Suppressor macrophage treated with lipopolysaccharide for 1 hour (primary cell): Measurements from ENCODE around the gene DTNB.
"Not testable (repeated sequence)": the region's sequence is repeated elsewhere in the genome, so short reads cannot be mapped to it uniquely, and the experiment has no call there.

Source experiments
- DNase-seq, 3 donors: peaks; one replicate each; pipeline ENCODE4 v3.0.0-alpha.2; 2020 to 2022

DTNB gene

GRCh38 chr2:25620711-25621110 lies 52.7 kb downstream of the DTNB start:
- no peak for DNase-seq

DNA sequence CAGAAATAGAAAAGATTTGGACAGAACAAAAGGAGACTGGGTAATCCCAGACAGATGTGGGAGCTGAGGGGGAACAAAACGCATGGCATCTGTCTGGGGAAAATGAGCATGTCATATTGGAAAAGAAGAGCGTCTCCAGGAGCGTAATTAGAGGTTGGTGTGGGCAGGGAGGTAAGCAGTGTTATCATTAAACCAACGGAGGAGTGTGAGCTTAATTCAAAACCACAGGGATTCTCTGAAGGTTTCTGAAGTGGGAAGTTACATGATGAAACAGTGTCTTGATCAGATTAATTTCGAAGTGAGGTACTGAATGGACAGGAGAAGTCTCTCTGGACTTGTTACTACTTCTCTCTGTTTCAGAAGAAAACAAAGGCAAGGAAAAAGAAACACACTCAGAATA lies 53.3 kb downstream of the DTNB start:
- no peak for DNase-seq

DNA sequence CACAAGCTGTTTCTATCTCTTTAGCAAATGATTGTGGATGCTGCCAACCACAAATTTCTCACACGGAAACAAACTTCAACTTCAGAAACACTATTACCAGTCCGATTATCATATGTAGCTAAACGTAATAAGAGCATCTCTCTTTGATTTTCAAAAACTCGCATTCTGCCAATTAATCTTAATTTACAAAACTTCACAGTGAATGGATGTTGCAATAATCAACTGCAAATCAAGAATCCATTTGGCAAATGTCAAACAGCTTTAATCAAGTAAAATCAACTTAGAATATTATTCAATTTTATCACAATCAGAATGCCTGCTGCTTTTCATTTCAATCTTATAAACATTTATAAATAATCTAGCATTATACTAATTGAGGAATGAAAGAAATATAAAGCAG lies 54.2 kb downstream of the DTNB start:
- DNase-seq = no peak

DNA sequence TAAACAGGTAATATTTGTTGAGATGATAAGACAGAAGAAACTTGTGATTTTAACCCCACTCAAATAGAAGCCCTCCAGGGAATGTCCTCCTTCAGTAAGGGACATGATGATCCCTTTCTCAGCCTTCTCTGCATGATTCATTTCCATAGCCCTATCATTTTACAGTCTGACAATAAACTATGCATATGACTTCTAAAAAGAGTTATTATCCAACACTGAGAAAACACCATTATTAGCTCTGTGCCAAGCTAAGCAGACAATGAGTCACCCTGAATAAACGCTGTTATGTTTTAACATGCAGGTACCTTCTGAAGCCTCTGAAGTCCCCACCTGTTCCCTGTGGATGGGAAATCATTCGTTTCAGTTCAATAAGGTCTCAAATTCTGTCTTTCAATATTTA lies 54.7 kb downstream of the DTNB start:
- DNase-seq = no peak

- no peak for DNase-seq
Measured at GRCh38 chr2:25617948-25618646, 55.3 kb downstream of the DTNB start.

DNA sequence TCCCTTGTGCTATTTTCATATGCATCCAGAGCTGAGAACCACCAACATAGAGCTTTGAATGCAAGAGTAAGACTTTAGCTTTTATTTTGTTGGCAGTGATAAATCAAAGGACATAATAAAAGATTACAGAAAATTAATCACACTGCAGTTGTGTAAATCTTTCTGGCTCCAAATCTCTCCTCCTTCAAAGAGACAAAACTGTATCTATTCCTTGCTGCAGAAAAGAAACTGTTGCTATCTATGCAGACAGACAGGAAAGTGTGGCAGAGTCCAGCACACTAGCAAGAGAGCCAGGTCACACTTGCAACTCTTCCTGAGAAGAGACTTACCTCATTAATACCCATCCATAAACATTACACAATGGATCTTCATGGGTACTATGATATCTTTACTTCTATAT lies 57.5 kb downstream of the DTNB start:
- no peak for DNase-seq

GRCh38 chr2:25615386-25615785 lies 58.0 kb downstream of the DTNB start:
- DNase-seq = no peak

DNA sequence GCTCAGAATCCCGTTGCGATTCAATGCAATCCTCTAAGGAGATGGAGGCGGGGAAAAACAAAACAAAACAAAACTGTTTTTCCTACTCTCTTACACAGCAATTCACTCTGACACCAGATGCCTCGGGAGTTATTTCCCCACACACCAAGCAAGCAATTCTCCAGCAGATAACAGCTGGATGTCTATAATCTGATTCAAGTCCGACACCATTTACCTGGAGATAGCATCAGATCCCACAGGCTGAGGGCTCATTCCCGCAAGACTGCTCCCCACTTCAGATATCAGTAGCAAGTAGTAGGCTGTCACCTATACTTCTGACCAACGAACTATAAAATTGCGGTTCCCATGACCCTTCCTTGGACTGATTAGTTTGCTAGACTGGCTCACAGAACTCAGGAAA lies 58.7 kb downstream of the DTNB start:
- no peak for DNase-seq

DNA sequence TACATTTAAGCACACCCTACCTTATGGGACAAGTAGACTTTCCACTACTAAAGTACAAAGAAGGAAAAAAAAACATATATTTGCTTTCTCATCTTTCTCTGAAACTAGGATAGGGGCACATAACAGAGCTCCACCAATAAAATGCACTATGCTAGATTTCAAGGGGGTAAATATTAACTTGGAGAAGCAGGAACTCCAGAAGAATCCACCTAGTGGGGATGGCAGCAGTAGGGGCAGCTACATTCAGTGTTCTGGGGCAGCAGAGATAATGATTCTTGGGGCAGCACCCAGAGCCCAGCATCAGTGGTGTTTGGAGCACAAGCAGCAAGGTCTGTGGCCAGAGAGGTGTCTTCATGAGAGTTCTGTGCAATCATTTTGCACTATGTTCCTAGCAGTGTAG lies 64.7 kb downstream of the DTNB start:
- DNase-seq = no peak

DNA sequence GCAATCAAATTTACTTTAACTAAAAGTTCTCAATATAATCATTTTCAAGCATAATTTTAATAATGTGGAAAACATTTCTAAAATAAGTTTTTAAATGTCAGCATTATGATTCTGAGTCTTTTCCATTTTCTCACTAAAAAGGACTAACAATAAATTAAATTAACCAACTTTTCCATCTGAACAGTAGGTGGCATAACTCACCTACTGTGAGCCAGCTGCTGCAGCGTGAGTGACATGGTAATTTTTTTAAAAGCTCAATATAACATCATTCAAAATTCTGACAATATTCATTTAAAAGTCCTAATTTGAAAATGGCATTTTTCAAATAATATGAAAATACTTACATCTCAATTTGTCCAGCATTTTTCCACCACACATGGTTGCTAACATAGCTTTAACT lies 66.5 kb downstream of the DTNB start:
- peak; percentile 50 to 70 (median 68) for DNase-seq

GRCh38 chr2:25602333-25602723 lies 71.0 kb downstream of the DTNB start:
- no peak for DNase-seq

GRCh38 chr2:25601711-25602332 lies 71.6 kb downstream of the DTNB start:
- not testable (repeated sequence) for DNase-seq

DNA sequence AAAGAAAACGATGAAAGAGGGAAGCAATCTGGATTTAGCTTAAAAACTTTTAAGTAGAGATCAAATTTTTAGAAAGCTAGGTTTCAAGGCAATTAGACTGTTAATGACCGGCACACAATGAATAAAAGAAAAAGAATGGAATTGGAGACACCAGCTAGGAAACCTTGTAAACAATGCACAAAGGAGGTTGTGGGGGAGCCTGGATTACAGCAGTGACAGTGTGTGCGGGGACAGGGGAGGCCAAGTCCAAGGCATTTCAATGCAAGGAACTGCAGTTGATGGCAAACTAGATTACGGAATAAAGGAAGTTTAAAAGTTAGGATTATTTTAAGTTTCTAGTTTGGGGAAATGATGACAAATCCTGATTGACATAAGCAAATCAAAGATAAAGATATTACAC lies 74.5 kb downstream of the DTNB start:
- DNase-seq = peak in 1 of 3 donors; percentile 25

GRCh38 chr2:25598332-25598731 lies 75.0 kb downstream of the DTNB start:
- no peak for DNase-seq

GRCh38 chr2:25597881-25598280 lies 75.5 kb downstream of the DTNB start:
- peak; percentile 18 to 48 (median 32) for DNase-seq

- peak; percentile 15 to 63 (median 46) for DNase-seq
Measured at GRCh38 chr2:25596516-25597244, 76.7 kb downstream of the DTNB start.

GRCh38 chr2:25595393-25595792 lies 78.0 kb downstream of the DTNB start:
- DNase-seq = no peak

DNA sequence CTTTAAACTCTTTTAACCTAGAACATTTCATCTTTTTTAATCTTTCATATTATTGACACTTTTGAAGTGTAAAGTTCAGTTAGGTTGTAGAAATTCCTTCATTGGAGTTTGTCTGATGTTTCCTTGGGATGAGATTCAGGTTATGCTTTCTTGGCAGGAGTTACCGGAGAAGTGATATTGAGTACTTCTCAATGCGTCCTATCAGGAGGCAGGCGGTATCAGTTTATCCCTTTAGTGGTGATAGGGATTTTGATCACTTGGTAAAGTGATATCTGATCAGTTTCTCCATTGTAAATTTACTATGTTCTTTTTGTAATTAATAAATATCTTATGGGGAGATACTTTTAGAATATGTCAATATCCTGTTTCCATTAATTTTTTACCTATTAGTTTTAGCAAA lies 78.4 kb downstream of the DTNB start:
- DNase-seq = no peak

DNA sequence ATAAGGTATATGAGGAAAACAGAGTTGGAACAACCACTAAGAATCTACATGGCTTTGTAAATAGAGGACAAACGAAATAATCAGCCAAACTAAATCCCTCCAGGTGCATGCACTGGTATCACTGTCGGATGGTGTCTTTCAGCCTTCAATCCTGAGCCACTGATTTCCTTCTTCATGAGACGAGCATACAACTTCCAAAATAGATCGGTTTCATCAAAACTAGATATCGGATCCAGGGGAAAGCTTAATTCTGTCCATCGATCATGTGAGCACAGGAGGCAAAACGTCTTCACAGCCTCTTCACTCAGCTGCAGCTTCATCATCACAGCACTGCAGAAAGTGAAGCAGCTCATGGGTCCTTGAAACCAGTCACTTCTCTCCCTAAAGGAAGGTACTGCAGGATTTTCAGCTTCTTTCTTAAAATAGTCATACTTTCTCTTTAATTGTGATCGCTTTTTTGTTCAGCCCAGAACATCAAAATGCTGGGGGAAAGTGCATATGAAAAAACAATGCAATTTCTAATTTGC lies 80.5 kb downstream of the DTNB start:
- DNase-seq = no peak

- DNase-seq = no peak
Measured at GRCh38 chr2:25590921-25591505, 82.4 kb downstream of the DTNB start.

- no peak for DNase-seq
Measured at GRCh38 chr2:25589676-25590205, 83.6 kb downstream of the DTNB start.

DNA sequence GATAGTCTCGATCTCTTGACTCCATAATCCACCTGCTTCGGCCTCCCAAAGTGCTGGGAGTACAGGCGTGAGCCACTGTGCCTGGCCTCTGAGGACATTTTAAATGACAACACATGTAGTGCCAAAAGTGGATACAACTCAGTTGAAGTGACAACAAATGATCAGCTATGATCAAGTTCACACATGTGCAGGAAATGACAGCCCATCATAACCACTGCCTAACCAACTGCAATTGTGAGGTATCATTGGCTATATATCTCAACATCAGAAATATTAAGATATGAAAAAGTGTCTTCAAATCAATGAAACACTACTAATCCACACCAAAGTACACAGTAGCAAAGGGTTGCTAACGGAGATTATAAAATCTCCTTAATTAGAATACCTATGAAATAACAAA lies 84.8 kb downstream of the DTNB start:
- DNase-seq = no peak

- DNase-seq = peak; percentile 92
Measured at GRCh38 chr2:25587361-25587760, 86.0 kb downstream of the DTNB start.
